ENCODE results near the gene SULT6B1.
A peak's percentile ranks its signal among the peaks of the same experiment; 100 is the strongest.
"Not testable (repeated sequence)": the region's sequence is repeated elsewhere in the genome, so short reads cannot be mapped to it uniquely, and the experiment has no call there.

Gene SULT6B1

GRCh38 chr2:37195862-37196319 is 7.4 kb upstream of the SULT6B1 start:
- DNase-seq: not testable (repeated sequence)

- no peak for DNase-seq
Observed at GRCh38 chr2:37192551-37192950, 4.1 kb upstream of the SULT6B1 start.

- no peak for DNase-seq
Observed at GRCh38 chr2:37191747-37192146, 3.3 kb upstream of the SULT6B1 start.

DNA sequence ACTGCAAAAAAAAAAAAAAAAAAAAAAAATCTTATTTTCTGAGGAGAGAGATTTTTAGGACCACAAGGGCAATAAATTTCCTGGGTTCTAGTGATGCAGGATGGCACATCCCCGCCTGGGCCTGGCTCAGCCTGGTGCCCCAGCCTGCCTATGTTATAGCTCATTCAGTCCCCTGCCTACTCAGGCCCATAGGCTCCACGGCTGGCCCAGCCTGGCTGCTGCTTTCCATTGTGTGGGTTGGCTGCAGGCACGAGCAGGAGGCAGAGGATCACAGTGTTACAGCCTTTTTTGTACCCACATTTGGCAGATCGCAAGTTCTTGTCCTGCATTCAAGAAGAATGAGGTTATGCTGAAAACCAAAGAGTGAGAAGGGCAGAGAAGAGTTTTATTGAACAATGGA is 2.8 kb upstream of the SULT6B1 start:
- no peak for DNase-seq

- DNase-seq: no peak
Observed at GRCh38 chr2:37190290-37190689, 1.8 kb upstream of the SULT6B1 start.

DNA sequence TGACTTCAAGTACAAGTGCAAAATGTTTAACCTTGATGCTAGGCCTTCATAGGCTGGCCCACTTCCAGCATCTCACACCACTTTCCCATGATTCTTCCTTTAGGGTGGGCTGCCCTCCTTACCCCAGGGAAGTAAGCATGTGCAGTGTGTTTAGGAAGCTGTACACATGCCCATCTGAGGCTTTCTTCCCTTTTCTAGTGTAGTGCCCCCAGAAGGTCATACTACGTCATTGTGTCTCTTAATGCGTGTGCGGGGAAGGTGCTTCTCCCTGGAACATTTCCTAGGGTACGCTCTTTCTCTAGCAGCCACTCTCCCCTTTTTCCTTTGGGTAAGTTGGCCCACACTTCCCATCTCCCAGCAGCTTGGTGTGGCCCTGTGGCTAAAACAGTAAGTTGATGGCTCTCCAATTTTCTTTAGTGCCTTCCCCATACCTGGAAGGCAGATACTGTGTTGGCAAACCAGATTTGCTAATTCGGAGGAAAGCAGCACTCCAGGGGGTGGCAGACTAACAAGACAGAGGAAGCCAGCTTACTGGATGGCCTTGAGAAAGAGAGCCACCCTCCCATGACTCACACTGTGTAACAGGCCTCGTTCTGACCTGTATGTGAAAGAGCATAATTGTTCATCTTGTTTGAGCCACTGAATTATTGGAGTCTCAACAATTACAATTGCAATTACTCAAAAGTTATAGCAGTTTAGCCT is 1.1 kb upstream of the SULT6B1 start:
- DNase-seq: no peak

DNA sequence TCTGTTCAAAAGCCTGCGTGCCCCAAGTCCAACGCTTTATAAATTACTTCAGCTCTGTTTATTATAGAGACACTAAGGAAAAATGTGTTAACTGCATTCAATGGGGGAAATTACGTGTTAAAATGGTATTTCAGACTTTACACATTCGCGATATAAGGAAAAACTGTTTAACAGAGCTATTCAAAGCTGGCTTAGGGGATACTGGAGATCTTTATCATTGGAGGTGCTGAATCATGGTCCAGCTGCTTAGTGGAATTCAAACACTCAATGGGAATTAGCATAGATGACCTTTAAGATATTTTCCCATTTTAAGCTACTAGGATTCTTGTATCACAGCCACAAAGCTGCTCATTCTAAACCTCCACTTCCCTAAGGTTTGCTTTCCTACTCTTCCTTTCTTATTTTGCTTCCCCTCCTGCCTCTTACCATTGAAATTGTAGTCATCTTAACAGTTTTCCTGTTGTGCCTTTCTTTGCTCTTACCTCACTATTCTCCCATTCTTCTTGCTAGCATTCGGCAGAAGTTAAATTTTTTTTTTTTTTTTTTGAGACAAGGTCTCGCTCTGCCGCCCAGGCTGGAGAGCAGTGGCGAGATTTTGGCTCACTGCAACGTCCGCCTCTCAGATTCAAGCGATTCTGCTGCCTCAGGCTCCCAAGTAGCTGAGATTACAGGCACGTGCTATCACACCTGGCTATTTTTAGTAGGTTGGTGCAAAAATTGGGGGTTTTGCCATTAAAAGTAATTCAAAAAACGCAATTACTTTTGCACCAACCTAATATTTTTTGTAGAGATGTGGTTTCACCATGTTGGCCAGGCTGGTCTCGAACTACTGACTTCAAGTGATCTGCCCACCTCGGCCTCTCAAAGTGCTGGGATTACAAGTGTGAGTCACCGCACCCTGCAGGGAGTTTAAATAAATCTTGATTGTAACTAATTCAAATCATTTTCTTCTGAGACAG is 6.5 kb downstream of the SULT6B1 start:
- DNase-seq: no peak

GRCh38 chr2:37180640-37181039 is 7.8 kb downstream of the SULT6B1 start:
- DNase-seq: no peak

- DNase-seq: no peak
Observed at GRCh38 chr2:37180006-37180639, 8.3 kb downstream of the SULT6B1 start.

- no peak for DNase-seq
Observed at GRCh38 chr2:37173741-37174140, 14.7 kb downstream of the SULT6B1 start.

DNA sequence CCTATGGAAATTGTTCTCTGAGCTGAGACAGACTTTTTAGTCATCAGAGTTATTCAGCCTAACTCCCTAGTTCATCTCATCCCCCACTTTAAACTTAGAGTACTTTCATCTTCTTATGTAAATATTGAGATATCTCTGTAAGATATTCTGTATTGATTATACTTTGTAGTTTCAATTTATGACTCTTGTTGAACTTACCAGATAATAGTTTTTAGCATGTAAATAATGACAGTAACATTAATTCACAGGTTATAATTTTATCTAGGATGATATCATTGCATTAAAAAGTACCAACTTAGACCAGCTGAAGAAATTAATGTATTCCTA is 16.9 kb downstream of the SULT6B1 start:
- no peak for DNase-seq

GRCh38 chr2:37168217-37168981 is 20.1 kb downstream of the SULT6B1 start:
- peak; percentile 33 for DNase-seq

DNA sequence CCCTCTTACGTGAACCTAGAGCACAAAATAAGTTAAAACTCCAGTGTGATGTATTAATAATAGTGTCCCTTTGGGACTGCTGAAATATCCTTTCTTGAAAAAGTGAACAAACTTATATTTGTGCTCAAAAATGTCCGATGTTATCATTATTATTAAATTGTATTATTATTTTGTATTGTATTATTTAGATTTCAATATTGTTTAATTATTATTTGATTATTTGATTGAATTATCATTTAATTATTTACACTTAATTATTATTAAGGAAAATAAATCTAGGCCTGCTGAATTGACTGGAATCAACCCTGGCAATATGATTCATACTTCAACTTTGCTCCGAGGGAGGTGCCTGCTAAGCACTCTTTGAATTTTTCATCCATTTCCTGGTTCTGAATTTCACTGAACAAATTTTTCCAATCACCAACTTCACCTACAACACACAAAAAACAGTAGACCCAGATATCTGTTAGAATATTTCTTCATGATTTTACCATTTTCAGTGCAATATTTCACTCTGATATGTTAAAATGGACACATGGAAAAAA is 20.8 kb downstream of the SULT6B1 start:
- no peak for DNase-seq

DNA sequence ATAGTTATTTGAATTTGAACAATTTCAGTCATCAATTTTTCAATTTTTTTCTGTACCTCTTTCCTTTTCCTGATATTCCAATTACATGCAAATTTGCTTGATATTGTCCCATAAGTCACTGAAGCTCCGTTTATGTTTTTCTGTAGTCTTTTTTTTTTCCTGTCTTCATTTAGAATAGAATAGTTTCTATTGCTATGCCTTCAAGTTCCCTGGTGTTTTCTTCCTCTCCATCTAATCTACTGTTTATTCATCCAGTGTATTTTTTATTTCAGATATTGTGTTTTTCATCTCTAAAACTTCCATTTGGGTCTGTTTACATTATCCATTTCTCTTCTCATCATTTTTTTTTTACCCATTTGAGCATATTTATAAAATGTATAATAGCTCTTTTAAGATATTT is 23.7 kb downstream of the SULT6B1 start:
- DNase-seq: no peak

DNA sequence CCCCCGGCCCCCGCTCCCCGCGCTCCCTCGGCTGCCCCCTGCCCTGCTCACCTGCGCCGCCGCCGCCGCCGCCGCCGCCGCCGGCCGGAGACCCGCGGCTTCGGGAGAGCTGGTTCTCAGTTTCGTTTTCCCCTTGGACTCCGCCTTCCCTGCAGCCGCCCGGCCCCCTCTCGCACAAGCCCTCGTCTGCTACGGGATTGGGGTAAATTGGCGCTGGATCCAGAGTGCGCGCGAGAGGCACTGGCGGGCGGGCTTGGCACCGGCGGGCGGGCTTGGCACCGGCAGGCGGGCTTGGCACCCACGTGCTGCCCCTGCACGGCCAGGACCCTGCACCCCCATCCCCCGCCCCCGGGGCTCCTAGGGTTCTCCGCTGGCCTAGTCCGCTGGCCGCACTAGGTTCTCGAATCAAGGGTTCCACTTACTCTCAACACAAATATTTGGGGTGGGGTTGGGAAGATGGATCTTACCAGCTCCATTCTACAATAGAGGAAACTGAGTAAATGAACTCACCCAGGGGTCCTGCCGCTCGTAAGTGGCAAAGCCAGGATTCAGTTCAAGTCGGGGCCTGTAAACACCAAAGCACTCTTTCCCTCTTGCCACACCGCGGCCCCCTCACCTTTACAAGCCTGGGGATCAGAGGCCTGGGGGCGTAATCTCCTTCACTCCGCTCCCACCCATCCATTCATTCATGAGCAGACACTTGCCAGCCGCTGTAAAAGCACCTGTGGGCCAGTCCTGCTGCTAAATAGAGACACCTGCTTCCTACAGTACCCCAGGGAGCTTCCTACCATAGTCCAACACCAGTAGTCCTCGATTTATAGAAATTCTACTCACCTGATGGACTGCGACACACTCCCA is 31.4 kb downstream of the SULT6B1 start, which contains the start of gene EIF2AK2:
Gene EIF2AK2, minus strand, starts transcription at position 124 of the 858 bp plus-strand sequence. CDS start 9,174 bp downstream, outside the sequence.
- DNase-seq: peak; percentile 86

- peak; percentile 32 for DNase-seq
Observed at GRCh38 chr2:37156071-37156856, 32.2 kb downstream of the SULT6B1 start.

DNA sequence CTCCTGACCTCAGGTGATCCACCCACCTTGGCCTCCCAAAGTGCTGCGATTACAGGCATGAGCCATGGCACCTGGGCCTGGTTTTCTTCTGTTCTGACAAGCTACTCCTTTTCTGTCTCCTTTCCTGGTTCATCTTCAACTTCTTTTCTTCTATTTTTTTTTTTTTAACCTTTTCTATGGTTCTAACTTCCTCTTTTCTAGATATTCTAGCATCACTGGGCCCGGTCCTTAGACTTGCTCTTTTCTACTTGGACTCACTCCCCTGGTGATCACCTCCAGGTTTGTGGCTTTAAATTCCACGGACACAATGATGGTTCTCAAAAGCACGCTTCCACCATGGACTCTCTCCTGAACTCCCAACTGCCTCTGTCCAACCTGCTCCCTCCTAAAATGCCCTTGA is 33.7 kb downstream of the SULT6B1 start:
- DNase-seq: no peak

GRCh38 chr2:37153224-37153623 is 35.2 kb downstream of the SULT6B1 start:
- DNase-seq: no peak

DNA sequence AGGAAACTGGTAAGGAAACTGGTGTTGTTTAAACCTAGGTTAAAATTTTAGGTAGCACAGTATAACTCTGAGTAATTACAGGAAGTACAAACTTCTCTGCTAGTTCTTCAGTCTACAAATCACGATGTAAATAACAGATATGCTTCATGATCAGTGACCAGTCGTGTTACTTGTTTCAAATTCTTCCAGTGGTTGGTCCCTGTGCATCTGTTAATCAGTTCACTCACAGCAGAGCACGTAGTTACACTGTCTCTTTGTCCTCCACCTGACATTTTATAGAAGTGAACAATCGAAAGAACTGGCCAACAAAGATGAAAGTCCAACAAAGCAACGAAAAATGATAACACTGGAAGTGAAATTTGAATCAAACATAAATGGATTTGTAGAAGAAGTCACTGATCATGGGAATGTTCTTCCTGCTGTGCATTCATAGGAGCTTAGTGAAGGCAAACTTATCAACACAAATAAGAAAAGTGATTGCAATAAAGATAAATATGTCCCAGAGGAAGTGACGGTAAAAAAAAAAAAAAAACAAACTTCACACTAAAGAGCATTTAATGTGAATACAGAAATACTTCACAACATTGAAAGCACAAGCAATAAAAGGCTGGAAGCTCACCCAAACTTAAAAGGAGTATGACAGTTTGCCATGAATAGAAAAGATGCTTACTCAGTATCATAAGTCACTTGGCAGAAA is 38.7 kb downstream of the SULT6B1 start:
- DNase-seq: no peak

- no peak for DNase-seq
Observed at GRCh38 chr2:37148325-37148724, 40.1 kb downstream of the SULT6B1 start.
